CD4-positive, alpha-beta memory T cell (primary cell): ENCODE data around the gene VRK3. TPM values are rescaled to one million over a fixed set of nuclear protein-coding genes. Genes with fewer than 3 reads are reported as not detected.

ENCODE experiments used
- CTCF ChIA-PET: fragments of 350-600 bp; sonication (Branson Sonifier 250); formaldehyde crosslinking; loops from one replicate; lab custom pipeline; 2021; ENCODE audit warnings: inconsistent platforms; ENCODE audit not compliant: partially characterized antibody; lab: Charles Lee
- POLR2A ChIA-PET: fragments of 350-600 bp; sonication (Branson Sonifier 250); formaldehyde crosslinking; loops from one replicate; lab custom pipeline; 2021; ENCODE audit not compliant: partially characterized antibody; lab: Charles Lee
- DNase-seq, 5 donors: peaks; one replicate each; pipeline versions ENCODE4 v3.0.0 to v3.0.0-alpha.2; 2020 to 2022; ENCODE audit warnings: mixed read lengths in 1 of 5
- H3K27ac ChIP-seq: one replicate; pipeline ENCODE4 v1.7.0; 2013; ENCODE audit warnings: low read depth, low read length
- H3K27me3 ChIP-seq: 2 replicates; pipeline ENCODE4 v1.7.0; 2013; ENCODE audit warnings: mild to moderate bottlenecking, low read length, moderate library complexity; ENCODE audit not compliant: insufficient read depth
- H3K36me3 ChIP-seq: 2 replicates; pipeline ENCODE4 v1.7.0; 2013; ENCODE audit warnings: mild to moderate bottlenecking, low read length, moderate library complexity; ENCODE audit not compliant: insufficient read depth
- H3K4me1 ChIP-seq: 2 replicates; pipeline ENCODE4 v1.7.0; 2013; ENCODE audit warnings: mild to moderate bottlenecking, low read length, moderate library complexity; ENCODE audit not compliant: insufficient read depth
- H3K4me3 ChIP-seq, 2 donors: one replicate each; pipeline ENCODE4 v1.7.0; 2013; ENCODE audit warnings: low read length in 2 of 2, mild to moderate bottlenecking in 1 of 2
- H3K9me3 ChIP-seq, 2 donors: one replicate each; pipeline ENCODE4 v1.7.0; 2013; ENCODE audit warnings: low read length in 2 of 2, control low read depth in 1 of 2; ENCODE audit not compliant: control insufficient read depth in 1 of 2
- H3K27ac Mint-ChIP-seq, 7 donors: one replicate each; pipeline ENCODE4 v1.8.0; 2020 to 2021; ENCODE audit warnings: mixed read lengths in 7 of 7, mild to moderate bottlenecking in 6 of 7, inconsistent platforms in 3 of 7, moderate library complexity in 3 of 7
- H3K27me3 Mint-ChIP-seq, 2 donors: one replicate each; pipeline ENCODE4 v1.8.0; 2020 to 2021; ENCODE audit warnings: mixed read lengths in 2 of 2
- H3K36me3 Mint-ChIP-seq, 2 donors: one replicate each; pipeline ENCODE4 v1.8.0; 2020 to 2021; ENCODE audit warnings: mixed read lengths in 2 of 2, inconsistent platforms in 1 of 2, mild to moderate bottlenecking in 1 of 2
- H3K4me1 Mint-ChIP-seq, 4 donors: one replicate each; pipeline ENCODE4 v1.8.0; 2020 to 2021; ENCODE audit warnings: mixed read lengths in 4 of 4, mild to moderate bottlenecking in 1 of 4
- H3K4me3 Mint-ChIP-seq, 8 donors: one replicate each; pipeline ENCODE4 v1.8.0; 2020 to 2021; ENCODE audit warnings: mixed read lengths in 8 of 8, mild to moderate bottlenecking in 7 of 8, moderate library complexity in 6 of 8, inconsistent platforms in 3 of 8
- H3K9me3 Mint-ChIP-seq, 8 donors: one replicate each; pipeline ENCODE4 v1.8.0; 2020 to 2021; ENCODE audit warnings: mixed read lengths in 8 of 8, mild to moderate bottlenecking in 5 of 8, inconsistent platforms in 3 of 8, moderate library complexity in 1 of 8
- intact Hi-C: fragments of 100-400 bp; cut with micrococcal nuclease; formaldehyde crosslinking; loops from one replicate; pipeline ENCODE4 v1.15.1; 2023
- polyA plus RNA-seq, 2 donors: library from polyadenylated mRNA; unstranded; fragments of 300-500 nt; fragmentation: Illumina TruSeq; gene quantifications; one replicate each; pipeline ENCODE4 v1.2.3, GENCODE V29; 2021
- total RNA-seq, 2 experiments: library from RNA; stranded (reverse); gene quantifications; one replicate each; pipeline ENCODE4 v1.2.3, GENCODE V29; 2021

Gene VRK3
- total and polyA plus RNA-seq, 4 experiments from 2014 or later = 85.8 to 114 (median 108) TPM

DNA sequence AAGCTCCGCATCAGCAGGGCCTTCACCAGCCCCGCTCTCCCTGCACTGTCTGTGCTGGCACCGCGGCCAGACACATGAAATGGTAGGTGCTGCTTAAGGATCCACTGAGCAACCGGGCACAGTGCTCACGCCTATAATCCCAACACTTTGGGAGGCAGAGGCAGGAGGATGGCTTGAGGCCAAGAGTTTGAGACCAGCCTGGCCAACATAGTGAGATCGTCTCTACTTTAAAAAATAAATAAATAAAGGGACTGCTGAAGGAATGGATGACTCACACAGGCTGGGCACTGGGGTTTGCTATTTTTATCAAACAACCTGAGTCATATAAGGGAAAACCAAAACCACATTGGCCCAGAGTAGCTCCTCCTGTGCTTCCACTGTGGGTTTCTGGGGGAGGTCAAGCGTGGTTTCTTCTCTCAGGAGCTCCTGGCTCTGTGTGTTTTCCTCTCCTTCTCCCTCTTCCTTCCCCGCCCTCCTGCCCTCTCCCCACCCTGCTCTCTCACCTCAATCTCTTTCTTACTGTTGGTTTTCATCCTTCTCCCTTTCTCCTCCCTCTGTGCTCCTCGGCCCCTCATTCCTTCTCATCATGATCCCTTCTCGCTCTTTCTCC lies 21.3 kb downstream of the VRK3 start:
- DNase-seq = no peak
- H3K27ac ChIP-seq = no peak overlapping the region
- peaks cover 17% of the 10 kb centered on the region for H3K4me1 ChIP-seq
- H3K4me3 ChIP-seq = no peak overlapping the region
- no peaks in the 10 kb centered on the region for H3K27me3 ChIP-seq
- no peaks in the 10 kb centered on the region for H3K9me3 ChIP-seq
- Mint-ChIP-seq H3K4me3 (peak overlapping the region in 4 of 8 donors; percentile 22 to 69 (median 32)), H3K27ac (peak overlapping the region in 2 of 7 donors; percentile 6 to 84), H3K27me3 (no peaks in the 10 kb centered on the region), H3K36me3 (peaks cover 52 to 83% of the 10 kb centered on the region in 2 donors), H3K9me3 (no peaks in the 10 kb centered on the region), H3K4me1 (peaks cover 7 to 21% (median 11%) of the 10 kb centered on the region in 4 donors)
- POLR2A ChIA-PET = no interaction called here
- CTCF ChIA-PET = interaction anchor here (1.6 to 2.0 kb wide), 2 partner anchors 11 to 66 kb away, joined by 4 to 5 read pairs; no protein-coding TSS in a partner anchor
- intact Hi-C loops = no loop called here
- H3K36me3 ChIP-seq = peaks cover 79% of the 10 kb centered on the region

DNA sequence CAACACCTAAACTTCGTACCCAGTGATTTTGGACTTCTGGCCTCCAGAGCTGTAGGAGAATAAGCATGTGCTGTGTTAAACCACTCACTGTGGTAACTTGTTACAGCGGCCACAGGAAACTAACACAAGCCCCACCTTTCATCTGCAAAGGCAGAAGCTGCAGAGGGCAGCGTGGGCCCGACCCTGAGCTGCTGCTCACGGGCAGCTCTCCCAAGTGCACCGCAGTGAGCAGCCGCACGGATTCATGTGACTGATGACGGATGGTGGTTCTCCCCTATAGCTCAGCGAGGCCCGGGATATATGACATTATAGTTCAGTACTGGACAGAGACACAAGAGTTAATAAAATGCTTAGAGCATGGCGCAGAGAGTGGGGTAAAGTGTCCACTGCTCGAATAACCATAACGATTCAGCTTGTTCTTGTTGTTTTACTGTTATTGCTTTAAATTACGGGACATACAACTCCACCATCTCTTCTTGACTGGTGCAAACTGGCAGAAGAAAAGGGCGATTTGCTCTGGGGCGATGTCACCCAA lies 21.9 kb downstream of the VRK3 start:
- no peaks in the 10 kb centered on the region for H3K27me3 Mint-ChIP-seq
- Histone ChIP-seq H3K4me1 (peaks cover 17% of the 10 kb centered on the region), H3K36me3 (peaks cover 77% of the 10 kb centered on the region), H3K4me3 (no peak overlapping the region), H3K9me3 (no peaks in the 10 kb centered on the region), H3K27ac (no peak overlapping the region), H3K27me3 (no peaks in the 10 kb centered on the region)
- H3K36me3 Mint-ChIP-seq = peaks cover 46 to 81% of the 10 kb centered on the region in 2 donors
- intact Hi-C loops = no loop called here
- H3K4me1 Mint-ChIP-seq = peaks cover 7 to 21% (median 11%) of the 10 kb centered on the region in 4 donors
- POLR2A ChIA-PET = interaction anchor here (0.5 kb wide), 1 partner anchor 146 kb away, joined by 5 read pairs; no protein-coding TSS in a partner anchor
- DNase-seq = no peak
- no peak overlapping the region for H3K27ac Mint-ChIP-seq
- no peaks in the 10 kb centered on the region for H3K9me3 Mint-ChIP-seq
- H3K4me3 Mint-ChIP-seq = no peak overlapping the region
- CTCF ChIA-PET = interaction anchor here (1.6 to 2.0 kb wide), 2 partner anchors 10 to 66 kb away, joined by 4 to 5 read pairs; no protein-coding TSS in a partner anchor

DNA sequence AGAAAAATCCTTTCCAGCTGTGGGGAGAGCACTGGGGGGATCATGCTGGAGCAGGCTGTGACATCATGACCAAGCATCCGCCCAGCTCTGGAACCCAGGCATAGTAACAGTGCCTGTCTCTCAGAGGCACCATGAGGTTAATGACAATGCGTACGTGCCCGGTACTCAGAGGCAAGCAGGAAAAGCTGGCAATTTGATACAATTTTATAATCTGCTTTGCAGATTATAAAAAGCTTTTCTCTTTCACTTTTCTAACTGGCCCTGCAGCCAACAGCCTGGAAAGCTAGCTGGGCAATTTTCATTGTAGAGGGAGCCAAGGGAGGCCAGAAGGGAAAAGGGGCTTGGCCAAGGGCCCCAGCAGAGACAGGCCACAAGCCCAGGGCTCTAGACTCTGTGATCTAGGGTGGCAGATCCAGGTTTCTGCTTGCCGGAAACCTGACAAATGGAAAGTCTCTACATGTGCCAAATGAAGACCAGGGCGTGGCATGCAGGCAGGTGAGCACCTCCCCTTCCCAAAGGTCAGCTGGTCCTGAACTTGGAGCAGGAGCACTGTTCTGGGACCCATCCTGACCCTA lies 22.7 kb downstream of the VRK3 start:
- H3K27me3 ChIP-seq = no peaks in the 10 kb centered on the region
- peaks cover 74% of the 10 kb centered on the region for H3K36me3 ChIP-seq
- H3K27ac ChIP-seq = no peak overlapping the region
- Mint-ChIP-seq H3K4me3 (no peak overlapping the region), H3K27ac (peak overlapping the region in 2 of 7 donors; percentile 52 to 55), H3K36me3 (peaks cover 42 to 81% of the 10 kb centered on the region in 2 donors), H3K9me3 (no peaks in the 10 kb centered on the region), H3K27me3 (no peaks in the 10 kb centered on the region), H3K4me1 (peaks cover 10 to 21% (median 12%) of the 10 kb centered on the region in 4 donors)
- peaks cover 17% of the 10 kb centered on the region for H3K4me1 ChIP-seq
- intact Hi-C loops = no loop called here
- ChIA-PET CTCF (interaction anchor here (1.1 to 2.0 kb wide), 3 partner anchors 9 to 19 kb away, joined by 4 to 5 read pairs (median 4); no protein-coding TSS in a partner anchor), POLR2A (no interaction called here)
- DNase-seq = no peak
- H3K4me3 ChIP-seq = no peak overlapping the region
- H3K9me3 ChIP-seq = no peaks in the 10 kb centered on the region

DNA sequence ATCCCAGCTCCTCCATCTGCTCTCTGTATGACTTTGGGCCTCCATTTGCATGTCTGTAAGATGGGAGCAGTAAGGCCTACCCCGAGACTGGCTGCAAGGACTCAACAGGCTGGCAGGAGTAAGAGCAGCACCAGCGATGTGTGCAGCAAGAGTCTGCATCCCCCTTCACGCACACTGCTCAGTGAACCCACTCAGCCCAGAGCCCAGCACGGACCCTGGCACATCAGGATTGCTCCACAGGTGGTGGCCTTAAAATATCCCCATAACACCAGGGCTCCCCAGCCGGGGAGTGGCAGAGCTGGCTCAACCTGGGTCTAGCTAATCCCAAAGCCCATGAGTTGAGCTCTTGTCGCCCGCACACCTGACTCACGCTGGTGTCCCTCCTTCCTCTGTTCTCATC lies 23.4 kb downstream of the VRK3 start:
- no peak for DNase-seq
- Mint-ChIP-seq H3K36me3 (peaks cover 36 to 76% of the 10 kb centered on the region in 2 donors), H3K4me1 (peaks cover 10 to 15% (median 12%) of the 10 kb centered on the region in 4 donors), H3K4me3 (no peak overlapping the region), H3K27ac (no peak overlapping the region), H3K9me3 (no peaks in the 10 kb centered on the region), H3K27me3 (no peaks in the 10 kb centered on the region)
- Histone ChIP-seq H3K9me3 (no peaks in the 10 kb centered on the region), H3K36me3 (peaks cover 73% of the 10 kb centered on the region), H3K27me3 (no peaks in the 10 kb centered on the region), H3K4me3 (no peak overlapping the region), H3K27ac (no peak overlapping the region), H3K4me1 (peaks cover 17% of the 10 kb centered on the region)
- intact Hi-C loops = no loop called here
- ChIA-PET CTCF (interaction anchor here (1.1 to 2.0 kb wide), 3 partner anchors 9 to 18 kb away, joined by 4 to 5 read pairs (median 4); no protein-coding TSS in a partner anchor), POLR2A (no interaction called here)

DNA sequence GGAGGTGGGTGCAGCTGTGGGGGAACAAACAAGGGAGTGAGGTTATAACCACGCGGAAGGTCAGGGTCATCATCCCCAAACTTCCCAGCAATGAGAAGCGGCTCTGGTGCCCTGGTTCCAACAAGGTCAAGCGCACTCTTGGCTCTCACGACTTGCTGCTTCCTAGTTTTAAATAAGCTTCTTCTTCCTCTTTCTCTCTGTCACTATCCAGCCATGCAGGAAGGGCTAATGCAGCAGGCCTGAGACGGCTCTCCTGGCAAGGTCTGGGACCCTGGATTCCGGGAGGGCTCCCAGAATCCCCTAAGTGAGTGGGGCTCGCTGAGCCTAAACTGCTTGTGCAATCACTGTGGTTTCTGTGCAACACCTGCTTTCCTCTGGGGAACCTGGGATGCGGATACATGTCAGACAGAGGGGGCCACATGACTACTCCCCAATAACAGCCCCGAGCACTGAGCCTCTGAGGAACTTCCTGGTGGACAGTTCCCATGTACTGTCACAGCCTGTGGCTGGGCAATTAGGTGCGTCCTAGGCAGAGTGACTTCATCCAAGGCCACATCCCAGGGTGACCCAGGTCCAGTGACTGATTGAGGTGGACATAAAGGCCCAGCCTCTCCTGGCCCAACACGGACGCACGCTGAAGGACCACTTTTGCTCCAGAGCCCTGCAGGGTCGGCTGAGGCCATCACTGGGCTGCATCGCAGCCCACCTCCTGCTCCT lies 24.2 kb downstream of the VRK3 start:
- H3K9me3 ChIP-seq = no peaks in the 10 kb centered on the region
- Mint-ChIP-seq H3K36me3 (peaks cover 37 to 77% of the 10 kb centered on the region in 2 donors), H3K4me1 (peaks cover 10 to 14% (median 12%) of the 10 kb centered on the region in 4 donors), H3K4me3 (no peak overlapping the region), H3K9me3 (no peaks in the 10 kb centered on the region), H3K27ac (no peak overlapping the region), H3K27me3 (no peaks in the 10 kb centered on the region)
- POLR2A ChIA-PET = no interaction called here
- H3K36me3 ChIP-seq = peaks cover 71% of the 10 kb centered on the region
- CTCF ChIA-PET = interaction anchor here (1.5 kb wide), 1 partner anchor 17 kb away, joined by 4 read pairs; no protein-coding TSS in a partner anchor
- intact Hi-C loops = no loop called here
- no peak overlapping the region for H3K27ac ChIP-seq
- H3K4me1 ChIP-seq = peaks cover 17% of the 10 kb centered on the region
- H3K27me3 ChIP-seq = no peaks in the 10 kb centered on the region
- no peak overlapping the region for H3K4me3 ChIP-seq
- DNase-seq = no peak

DNA sequence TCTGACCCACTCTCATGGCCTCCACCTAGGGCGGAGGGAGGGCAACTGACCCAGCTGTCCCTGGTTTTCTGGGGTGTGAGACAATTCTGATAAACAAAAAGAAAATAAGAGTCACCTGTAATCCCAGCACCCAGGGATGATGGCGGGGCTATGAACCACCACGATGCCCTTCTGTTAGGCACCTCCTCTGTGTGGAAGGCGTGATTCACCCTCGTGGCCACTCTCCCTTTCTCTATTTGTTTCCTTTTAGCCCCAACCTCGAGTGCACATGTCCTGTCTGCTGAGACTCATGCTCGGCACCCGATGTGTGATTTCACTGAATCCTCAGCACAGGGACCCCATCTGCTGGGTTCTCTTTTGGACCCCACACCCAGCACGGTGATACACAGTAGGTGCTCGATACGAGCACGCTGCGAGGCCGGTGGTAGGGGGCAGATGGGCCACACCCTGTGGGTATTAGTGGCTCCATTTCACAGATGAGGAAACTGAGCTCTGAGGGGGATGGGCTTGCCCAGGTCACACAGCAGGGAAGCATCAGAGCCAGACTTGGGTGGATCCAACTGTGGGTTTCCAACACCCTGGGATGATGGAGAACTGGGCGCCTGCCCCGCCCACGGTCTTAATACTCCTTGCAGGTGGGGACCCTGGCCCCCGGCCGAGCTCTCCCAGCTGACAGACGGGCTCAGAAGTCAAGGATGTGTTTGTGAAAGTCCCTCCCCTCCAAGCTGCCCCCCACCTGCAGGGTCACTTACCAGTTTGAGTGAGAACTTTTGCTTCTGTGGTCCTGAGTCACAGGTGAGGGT lies 24.9 kb downstream of the VRK3 start:
- Histone ChIP-seq H3K36me3 (peaks cover 70% of the 10 kb centered on the region), H3K4me1 (peaks cover 12% of the 10 kb centered on the region), H3K27ac (no peak overlapping the region), H3K4me3 (no peak overlapping the region), H3K27me3 (no peaks in the 10 kb centered on the region), H3K9me3 (no peaks in the 10 kb centered on the region)
- Mint-ChIP-seq H3K9me3 (no peaks in the 10 kb centered on the region), H3K27me3 (no peaks in the 10 kb centered on the region), H3K4me1 (peaks cover 10 to 14% (median 11%) of the 10 kb centered on the region in 4 donors), H3K36me3 (peaks cover 34 to 76% of the 10 kb centered on the region in 2 donors), H3K4me3 (no peak overlapping the region), H3K27ac (no peak overlapping the region)
- CTCF ChIA-PET = no interaction called here
- intact Hi-C loops = no loop called here
- DNase-seq = no peak
- POLR2A ChIA-PET = no interaction called here
